GM12873 (cell line): ENCODE data around the gene MACO1.

Experiments
- CTCF ChIP-seq: IDR thresholded peaks from 2 replicates; pipeline ENCODE4 v1.5.1; 2012; ENCODE audit warnings: low read depth, mild to moderate bottlenecking, moderate library complexity, low read length, control low read depth; ENCODE audit not compliant: insufficient read depth; ENCODE audit errors: missing control alignments

MACO1 gene

GRCh38 chr1:25451908-25452307, 21.2 kb downstream of the MACO1 start:
- no peak for TF ChIP-seq CTCF

- no peak for TF ChIP-seq CTCF
These were observed 25.8 kb downstream of the MACO1 start for GRCh38 chr1:25456502-25456901.

GRCh38 chr1:25458541-25459298, 28.0 kb downstream of the MACO1 start:
- TF ChIP-seq CTCF: no peak

- no peak for TF ChIP-seq CTCF
These were observed 29.3 kb downstream of the MACO1 start for GRCh38 chr1:25460020-25460419.

GRCh38 chr1:25461849-25462248, 31.2 kb downstream of the MACO1 start:
- TF ChIP-seq CTCF: no peak

GRCh38 chr1:25462732-25463131, 32.0 kb downstream of the MACO1 start:
- TF ChIP-seq CTCF: no peak

- no peak for TF ChIP-seq CTCF
These were observed 36.5 kb downstream of the MACO1 start for GRCh38 chr1:25467193-25467592.
